Left colon (tissue), 2 donors: ENCODE measurements around the gene NLGN2. TPM values are rescaled to one million over a fixed set of nuclear protein-coding genes. Genes with fewer than 3 reads are reported as not detected.

ENCODE experiments used
- ATAC-seq: fragments of 200-7000 bp; cut with Tn5 transposase; one replicate; pipeline ENCODE4 v1.9.1; 2020; ENCODE audit warnings: mild to moderate bottlenecking, moderate library complexity
- DNase-seq, 2 donors: peaks; one replicate each; pipeline ENCODE4 v3.0.0-alpha.2; 2020
- intact Hi-C, 2 donors: fragments of 100-400 bp; cut with DNase I in 1 of 2; cut with micrococcal nuclease in 1 of 2; formaldehyde crosslinking; loops; one replicate each; pipeline versions ENCODE4 v1.11.2 to v1.14.0; 2022; cut with DNase I, micrococcal nuclease
- total RNA-seq, 2 donors: library from RNA; stranded (reverse); fragmentation: NEBNext Ultra II Directional; extraction: Animal tissue kit (Norgen Biotek cat#: 25700); gene quantifications; one replicate each; pipeline ENCODE4 v1.2.1, GENCODE V29; 2021
- donor health status: DM: no; HTN: no; CAD: no.
- donor health status: DM: yes; HTN: yes; CAD: no.

NLGN2 gene
- total RNA-seq, 2 donors from 2014 or later = 2.7 to 6.6 TPM

GRCh38 chr17:7408863-7409262, 1.2 kb downstream of the NLGN2 start:
- intact Hi-C loops = no loop called here
- ATAC-seq (no peak), DNase-seq (no peak)

GRCh38 chr17:7409716-7410115, 2.1 kb downstream of the NLGN2 start:
- intact Hi-C loops = no loop called here
- ATAC-seq (no peak), DNase-seq (no peak)

- intact Hi-C loops = no loop called here
- no peak for ATAC-seq
- DNase-seq = no peak
Observed at GRCh38 chr17:7410634-7411426, 3.2 kb downstream of the NLGN2 start.

GRCh38 chr17:7411427-7411750, 3.7 kb downstream of the NLGN2 start:
- no peak for ATAC-seq
- intact Hi-C loops = no loop called here
- no peak for DNase-seq

GRCh38 chr17:7413346-7413985, 5.8 kb downstream of the NLGN2 start:
- ATAC-seq (no peak), DNase-seq (no peak)
- intact Hi-C loops = no loop called here

- DNase-seq (no peak), ATAC-seq (no peak)
- intact Hi-C loops = no loop called here
Observed at GRCh38 chr17:7414837-7415236, 7.2 kb downstream of the NLGN2 start.

- intact Hi-C loops = no loop called here
- DNase-seq = no peak
- no peak for ATAC-seq
Observed at GRCh38 chr17:7415784-7416183, 8.1 kb downstream of the NLGN2 start.

- ATAC-seq = peak; percentile 24
- DNase-seq = no peak
- intact Hi-C loops = no loop called here
Observed at GRCh38 chr17:7416323-7416722, 8.7 kb downstream of the NLGN2 start.

GRCh38 chr17:7417056-7417655, 9.5 kb downstream of the NLGN2 start:
- intact Hi-C loops = no loop called here
- ATAC-seq = no peak
- no peak for DNase-seq

- ATAC-seq = no peak
- intact Hi-C loops = no loop called here
- no peak for DNase-seq
Observed at GRCh38 chr17:7418472-7419152, 11.0 kb downstream of the NLGN2 start.

GRCh38 chr17:7419819-7420610, 12.4 kb downstream of the NLGN2 start, which contains the start of gene SPEM1:
Gene SPEM1, plus strand, starts transcription at chr17:7420324. Its CDS starts 61 bp downstream, at chr17:7420385.
- DNase-seq (no peak), ATAC-seq (no peak)
- intact Hi-C loops = no loop called here

- DNase-seq = no peak
- no peak for ATAC-seq
- intact Hi-C loops = no loop called here
Observed at GRCh38 chr17:7421186-7421585, 13.5 kb downstream of the NLGN2 start.

- ATAC-seq = no peak
Observed at GRCh38 chr17:7423679-7424078, 16.0 kb downstream of the NLGN2 start.

GRCh38 chr17:7425316-7425715, 17.7 kb downstream of the NLGN2 start, which contains the start of gene SPEM2:
Gene SPEM2, plus strand, starts transcription at chr17:7425616. Its CDS starts 73 bp downstream, at chr17:7425689.
- intact Hi-C loops = no loop called here
- no peak for DNase-seq
- no peak for ATAC-seq

More at GRCh38 chr17:7423679-7424078, 16.0 kb downstream of the NLGN2 start:
- DNase-seq = no peak
- intact Hi-C loops = no loop called here

GRCh38 chr17:7425756-7426155, 18.1 kb downstream of the NLGN2 start:
- no peak for ATAC-seq

GRCh38 chr17:7426203-7426863, 18.7 kb downstream of the NLGN2 start:
- ATAC-seq (no peak), DNase-seq (no peak)
- intact Hi-C loops = no loop called here

More at GRCh38 chr17:7425756-7426155, 18.1 kb downstream of the NLGN2 start:
- no peak for DNase-seq
- intact Hi-C loops = no loop called here

GRCh38 chr17:7426896-7427489, 19.3 kb downstream of the NLGN2 start:
- ATAC-seq (no peak), DNase-seq (no peak)
- intact Hi-C loops = no loop called here

GRCh38 chr17:7427549-7427948, 19.9 kb downstream of the NLGN2 start:
- DNase-seq (no peak), ATAC-seq (no peak)
- intact Hi-C loops = no loop called here
